GM23248 (cell line): Measurements from ENCODE around the gene RAP2A. TPM values are rescaled to one million over a fixed set of nuclear protein-coding genes. Genes with fewer than 3 reads are reported as not detected.

Source experiments
- DNase-seq: peaks from one replicate; pipeline ENCODE4 v3.0.0-alpha.2; 2015
- H2AFZ ChIP-seq: fragments of 200-600 bp; sonication (generic); 2 replicates; pipeline ENCODE4 v1.6.1; 2016; ENCODE audit warnings: antibody characterized with exemption
- H3F3A ChIP-seq: fragments of 200-600 bp; sonication (generic); 2 replicates; pipeline ENCODE4 v1.6.1; 2016; ENCODE audit warnings: mild to moderate bottlenecking, antibody characterized with exemption, mixed run types; ENCODE audit not compliant: insufficient read depth
- H3K27ac ChIP-seq: fragments of 200-600 bp; sonication (generic); 2 replicates; pipeline ENCODE4 v1.5.1; 2016; ENCODE audit warnings: mild to moderate bottlenecking
- H3K27me3 ChIP-seq: fragments of 200-600 bp; sonication (generic); replicated peaks from 2 replicates; pipeline ENCODE4 v1.6.1; 2016; ENCODE audit warnings: mild to moderate bottlenecking; ENCODE audit not compliant: insufficient read depth
- H3K36me3 ChIP-seq: fragments of 200-600 bp; sonication (generic); 2 replicates; pipeline ENCODE4 v1.6.1; 2016; ENCODE audit warnings: low read depth, mild to moderate bottlenecking
- H3K4me1 ChIP-seq: fragments of 200-600 bp; sonication (generic); 2 replicates; pipeline ENCODE4 v1.6.1; 2016; ENCODE audit warnings: mild to moderate bottlenecking; ENCODE audit not compliant: insufficient read depth
- H3K4me2 ChIP-seq: fragments of 200-600 bp; sonication (generic); one replicate; pipeline ENCODE4 v1.6.1; 2016; ENCODE audit warnings: mild to moderate bottlenecking; ENCODE audit not compliant: unreplicated experiment
- H3K4me3 ChIP-seq: fragments of 200-600 bp; sonication (generic); 2 replicates; pipeline ENCODE4 v1.5.1; 2016; ENCODE audit warnings: mild to moderate bottlenecking
- H3K79me2 ChIP-seq: fragments of 200-600 bp; sonication (generic); 2 replicates; pipeline ENCODE4 v1.6.1; 2016; ENCODE audit warnings: mild to moderate bottlenecking; ENCODE audit not compliant: insufficient read depth
- H3K9ac ChIP-seq: fragments of 200-600 bp; sonication (generic); 2 replicates; pipeline ENCODE4 v1.6.1; 2016; ENCODE audit warnings: mild to moderate bottlenecking
- H3K9me2 ChIP-seq: fragments of 200-600 bp; sonication (generic); 2 replicates; pipeline ENCODE4 v1.6.1; 2016; ENCODE audit warnings: mixed run types, mild to moderate bottlenecking, moderate library complexity; ENCODE audit not compliant: insufficient read depth
- H3K9me3 ChIP-seq: fragments of 200-600 bp; sonication (generic); one replicate; pipeline ENCODE4 v1.6.1; 2017; ENCODE audit warnings: low read depth
- H4K20me1 ChIP-seq: fragments of 200-600 bp; sonication (generic); 2 replicates; pipeline ENCODE4 v1.6.0; 2016; ENCODE audit not compliant: insufficient read depth
- EZH2 ChIP-seq: fragments of 200-600 bp; sonication (generic); IDR thresholded peaks from 2 replicates; pipeline ENCODE4 v1.6.1; 2018; ENCODE audit warnings: antibody characterized with exemption, mild to moderate bottlenecking; ENCODE audit not compliant: insufficient read depth, poor library complexity, severe bottlenecking
- EZH2phosphoT487 ChIP-seq: fragments of 200-600 bp; sonication (generic); IDR thresholded peaks from 2 replicates; pipeline ENCODE4 v1.6.1; 2018; ENCODE audit warnings: antibody characterized with exemption, moderate library complexity, mild to moderate bottlenecking, low read depth; ENCODE audit not compliant: insufficient read depth
- WGBS, 2 experiments: methylation state at CpG; one replicate each; pipeline ENCODE4 v1.1.6; 2015 to 2017; ENCODE audit warnings: low lambda C conversion rate in 2 of 2, low coverage in 1 of 2; ENCODE audit errors: missing lambda C conversion rate in 2 of 2; 5-methylcytosine and 5-hydroxymethylcytosine counted together
- in situ Hi-C: fragments of 300-500 bp; cut with MboI; formaldehyde crosslinking; loops from 2 replicates; pipeline ENCODE4 v1.15.0; 2020
- polyA plus RNA-seq: library from polyadenylated mRNA; unstranded; fragments of >200 nt; fragmentation: Nextera tagmentation; extraction: Ambion mirVana; gene quantifications from 2 replicates; pipeline ENCODE4 v1.2.1, GENCODE V29; 2016
- total RNA-seq: library from RNA; depleted of rRNA; stranded (reverse); fragments of >200 nt; shearing (Covaris generic); gene quantifications from 2 replicates; pipeline ENCODE4 v1.2.3, GENCODE V29; 2014

The RAP2A gene
- total and polyA plus RNA-seq, 2 experiments from 2014 or later, result 3.8 to 23.9 TPM

GRCh38 chr13:97493456-97493855 lies 59.5 kb downstream of the RAP2A start:
- Histone ChIP-seq H3K4me1 (no peaks in the 10 kb centered on the region), H3K4me2 (no peak overlapping the region)
- in situ Hi-C loops, result no loop called here

GRCh38 chr13:97495678-97496077 lies 61.7 kb downstream of the RAP2A start:
- Histone ChIP-seq H3K27ac (no peak overlapping the region), H3K4me2 (no peak overlapping the region), H3K9ac (no peak overlapping the region), H3K4me1 (no peaks in the 10 kb centered on the region), H3K4me3 (no peak overlapping the region), H4K20me1 (no peaks in the 10 kb centered on the region), H3K27me3 (no peaks in the 10 kb centered on the region), H3K9me2 (no peaks in the 10 kb centered on the region), H3F3A (no peaks in the 10 kb centered on the region), H3K79me2 (no peaks in the 10 kb centered on the region), H2AFZ (no peak overlapping the region), H3K9me3 (peaks cover 4% of the 10 kb centered on the region), H3K36me3 (no peaks in the 10 kb centered on the region)
- 72 to 81% methylated on average over 8 of the region's 8 CpGs for WGBS, 2 experiments
- in situ Hi-C loops, result no loop called here
- TF ChIP-seq EZH2 (no peak), EZH2phosphoT487 (no peak)
- no peak for DNase-seq

More at GRCh38 chr13:97493456-97493855, 59.5 kb downstream of the RAP2A start:
- no peak overlapping the region for H2AFZ ChIP-seq
- TF ChIP-seq EZH2 (no peak), EZH2phosphoT487 (no peak)
- H3F3A ChIP-seq, result no peaks in the 10 kb centered on the region
- no peak overlapping the region for H3K9ac ChIP-seq
- H4K20me1 ChIP-seq, result no peaks in the 10 kb centered on the region
- no peak overlapping the region for H3K4me3 ChIP-seq
- H3K27me3 ChIP-seq, result no peaks in the 10 kb centered on the region
- no peaks in the 10 kb centered on the region for H3K9me2 ChIP-seq
- H3K27ac ChIP-seq, result no peak overlapping the region
- H3K9me3 ChIP-seq, result peaks cover 8% of the 10 kb centered on the region
- WGBS, 2 experiments, result 21 to 23% methylated on average over 1 of the region's 1 CpG
- DNase-seq, result no peak
- no peaks in the 10 kb centered on the region for H3K79me2 ChIP-seq
- no peaks in the 10 kb centered on the region for H3K36me3 ChIP-seq

- H3K36me3 ChIP-seq, result no peaks in the 10 kb centered on the region
- WGBS, 2 experiments, result 50 to 55% methylated on average over 2 of the region's 2 CpGs
- DNase-seq, result no peak
- no peak overlapping the region for H3K27ac ChIP-seq
- H3K9me3 ChIP-seq, result no peaks in the 10 kb centered on the region
- H3K9ac ChIP-seq, result no peak overlapping the region
- H3K79me2 ChIP-seq, result no peaks in the 10 kb centered on the region
- no peaks in the 10 kb centered on the region for H3F3A ChIP-seq
- H4K20me1 ChIP-seq, result no peaks in the 10 kb centered on the region
- H3K4me3 ChIP-seq, result no peak overlapping the region
- TF ChIP-seq EZH2 (no peak), EZH2phosphoT487 (no peak)
- no peaks in the 10 kb centered on the region for H3K27me3 ChIP-seq
- H3K4me1 ChIP-seq, result no peaks in the 10 kb centered on the region
- no peaks in the 10 kb centered on the region for H3K9me2 ChIP-seq
- in situ Hi-C loops, result no loop called here
- no peak overlapping the region for H2AFZ ChIP-seq
- H3K4me2 ChIP-seq, result no peak overlapping the region
These were observed 62.5 kb downstream of the RAP2A start for GRCh38 chr13:97496511-97496910.

- Histone ChIP-seq H3K9ac (no peak overlapping the region), H3K36me3 (no peaks in the 10 kb centered on the region), H3K4me1 (no peaks in the 10 kb centered on the region), H3K27me3 (no peaks in the 10 kb centered on the region), H3K9me2 (no peaks in the 10 kb centered on the region), H2AFZ (no peak overlapping the region), H3K27ac (no peak overlapping the region), H3K4me2 (no peak overlapping the region), H3F3A (no peaks in the 10 kb centered on the region), H3K9me3 (no peaks in the 10 kb centered on the region), H3K4me3 (no peak overlapping the region), H4K20me1 (no peaks in the 10 kb centered on the region), H3K79me2 (no peaks in the 10 kb centered on the region)
- 72 to 75% methylated on average over 3 of the region's 3 CpGs for WGBS, 2 experiments
- DNase-seq, result no peak
- no peak for TF ChIP-seq EZH2phosphoT487
- no peak for TF ChIP-seq EZH2
- in situ Hi-C loops, result no loop called here
These were observed 63.4 kb downstream of the RAP2A start for GRCh38 chr13:97497400-97497799.

- in situ Hi-C loops, result no loop called here
- no peak overlapping the region for H2AFZ ChIP-seq
- no peaks in the 10 kb centered on the region for H3K36me3 ChIP-seq
- H4K20me1 ChIP-seq, result no peaks in the 10 kb centered on the region
- H3K4me2 ChIP-seq, result no peak overlapping the region
- H3K79me2 ChIP-seq, result no peaks in the 10 kb centered on the region
- no peaks in the 10 kb centered on the region for H3K9me2 ChIP-seq
- no peaks in the 10 kb centered on the region for H3K9me3 ChIP-seq
- H3K27ac ChIP-seq, result no peak overlapping the region
- WGBS, 2 experiments, result 7 to 22% methylated on average over 1 of the region's 1 CpG
- no peak for DNase-seq
- H3F3A ChIP-seq, result no peaks in the 10 kb centered on the region
- no peak overlapping the region for H3K9ac ChIP-seq
- TF ChIP-seq EZH2phosphoT487 (no peak), EZH2 (no peak)
- H3K4me3 ChIP-seq, result no peak overlapping the region
- H3K27me3 ChIP-seq, result 0 out of 2 replicates have a peak, but pooled peaks cover 5% of the 10 kb centered on the region
- H3K4me1 ChIP-seq, result no peaks in the 10 kb centered on the region
These were observed 64.5 kb downstream of the RAP2A start for GRCh38 chr13:97498419-97498818.
